ENCODE measurements around the gene CHRNE. TPM values are rescaled to one million over a fixed set of nuclear protein-coding genes. Genes with fewer than 3 reads are reported as not detected.

The CHRNE gene
- 1 to 10 TPM in 1 of 4 donors, under 1 TPM in 3; 0.19 to 1.1 (median 0.28) TPM for total RNA-seq
- polyA plus RNA-seq, result under 1 TPM; 0.16 to 0.70 (median 0.56) TPM
- long read RNA-seq, donor 1, result 0 reads
- long read RNA-seq, donor 2, partial matches to known transcripts, result 0 of 1 reads
- long read RNA-seq, donor 2, other reads (novel, unspliced or antisense), result 1 of 1 reads

- Histone ChIP-seq H3K27me3 (ENCODE audit: insufficient read depth in 3 of 3, low read length in 2 of 3) (peaks cover 0 to 16% (median 0%) of the 10 kb centered on the region in 3 donors), H3K36me3 (ENCODE audit: insufficient read depth in 1 of 2, low read depth in 1 of 2) (no peaks in the 10 kb centered on the region), H3K9me3 (no peaks in the 10 kb centered on the region), H3K4me3 (no peak within 1 kb of the TSS), H3K27ac (no peak within 1 kb of the TSS), H3K4me1 (peaks cover 10% of the 10 kb centered on the region)
- ATAC-seq (peak; percentile 64 to 76 (median 70)), DNase-seq (peak; percentile 61 to 63)
- peak; percentile 85 for TF ChIP-seq CTCF (IDR thresholded peaks at IDR 0.05)
- intact Hi-C loops (cut with DNase I), result loop anchor here (5.0 to 10.0 kb wide), 3 partner anchors 159 to 338 kb away; partner anchors contain the start of genes ARRB2 (in 1 of the 2) and GGT6 (in 1 of the 2)
- WGBS, 3 donors, result 8 to 12% (median 8%) methylated on average over 10 of the region's 10 CpGs
Observed at GRCh38 chr17:4903051-4903818, at the start of gene CHRNE. CHRNE (minus strand) TSS chr17:4903098; CDS start chr17:4903063, 35 bp downstream.

DNA sequence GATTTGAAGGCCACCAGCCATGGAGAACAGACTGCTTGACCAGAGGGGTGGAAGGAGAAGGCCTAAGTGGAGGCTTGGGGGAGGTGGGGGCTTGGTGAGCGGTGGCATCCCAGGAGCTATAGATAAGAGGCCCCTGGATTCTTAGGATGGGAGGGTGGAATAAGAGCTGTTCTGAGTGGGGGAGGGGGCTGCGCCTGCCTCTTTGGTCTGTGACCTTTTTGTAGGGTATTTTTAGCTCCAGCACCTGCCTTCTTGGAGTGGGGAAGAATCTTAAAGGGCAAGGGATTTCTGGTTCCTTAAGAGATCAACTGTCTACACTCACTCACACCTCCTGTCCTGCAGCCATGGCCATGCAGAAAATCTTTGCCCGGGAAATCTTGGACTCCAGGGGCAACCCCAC is 48.6 kb upstream of the CHRNE start:
- Histone ChIP-seq H3K27me3 (ENCODE audit: insufficient read depth in 3 of 3, low read length in 2 of 3) (no peaks in the 10 kb centered on the region), H3K27ac (peak overlapping the region; percentile 96), H3K9me3 (no peaks in the 10 kb centered on the region), H3K4me1 (peaks cover 34% of the 10 kb centered on the region), H3K4me3 (peak overlapping the region; percentile 97), H3K36me3 (ENCODE audit: insufficient read depth in 1 of 2, low read depth in 1 of 2) (peaks cover 0 to 26% of the 10 kb centered on the region in 2 donors)
- intact Hi-C loops (cut with DNase I), result loop anchor here in 1 of 2 donors (2.0 kb wide), 1 partner anchor 15 kb away; the partner anchor contains the start of gene SPAG7
- DNase-seq, result peak in 1 of 2 donors; percentile 78
- TF ChIP-seq CTCF (IDR thresholded peaks at IDR 0.05), result no peak
- ATAC-seq, result peak; percentile 11 to 50 (median 33)
- 35 to 41% (median 37%) methylated on average over 3 of the region's 3 CpGs for WGBS, 3 donors

- intact Hi-C loops (cut with DNase I), result loop anchor here in 1 of 2 donors (2.0 kb wide), 1 partner anchor 16 kb away; the partner anchor contains the start of gene SPAG7
- WGBS, 3 donors, result 11 to 17% (median 11%) methylated on average over 7 of the region's 7 CpGs
- H3K4me3 ChIP-seq, result peak within 1 kb of the TSS; percentile 97
- peaks cover 0 to 26% of the 10 kb centered on the region in 2 donors for H3K36me3 ChIP-seq (ENCODE audit: insufficient read depth in 1 of 2, low read depth in 1 of 2)
- no peaks in the 10 kb centered on the region for H3K9me3 ChIP-seq
- DNase-seq (peak; percentile 59 to 77), ATAC-seq (peak in 3 of 4 donors; percentile 14 to 41 (median 22))
- peak within 1 kb of the TSS; percentile 96 for H3K27ac ChIP-seq
- TF ChIP-seq CTCF (IDR thresholded peaks at IDR 0.05), result no peak
- peaks cover 41% of the 10 kb centered on the region for H3K4me1 ChIP-seq
- H3K27me3 ChIP-seq (ENCODE audit: insufficient read depth in 3 of 3, low read length in 2 of 3), result no peaks in the 10 kb centered on the region
Observed at GRCh38 chr17:4950746-4951204, 47.9 kb upstream of the CHRNE start, which contains the start of gene ENO3. ENO3 (plus strand) TSS chr17:4951119; CDS start chr17:4951830, 711 bp downstream.

- TF ChIP-seq CTCF (IDR thresholded peaks at IDR 0.05), result no peak
- intact Hi-C loops (cut with DNase I), result loop anchor here in 1 of 2 donors (2.0 kb wide), 1 partner anchor 17 kb away; the partner anchor contains the start of gene SPAG7
- H3K9me3 ChIP-seq, result no peaks in the 10 kb centered on the region
- peak overlapping the region; percentile 97 for H3K4me3 ChIP-seq
- peak overlapping the region; percentile 96 for H3K27ac ChIP-seq
- H3K4me1 ChIP-seq, result peaks cover 43% of the 10 kb centered on the region
- DNase-seq, result peak; percentile 77 to 85
- 2 to 5% (median 5%) methylated on average over 30 to 52 of the region's 52 CpGs for WGBS, 3 donors
- no peaks in the 10 kb centered on the region for H3K27me3 ChIP-seq (ENCODE audit: insufficient read depth in 3 of 3, low read length in 2 of 3)
- ATAC-seq, result peak; percentile 54 to 62 (median 56)
- peaks cover 0 to 28% of the 10 kb centered on the region in 2 donors for H3K36me3 ChIP-seq (ENCODE audit: insufficient read depth in 1 of 2, low read depth in 1 of 2)
Observed at GRCh38 chr17:4950075-4950745, 47.3 kb upstream of the CHRNE start.
